K562 (cell line): Measurements from ENCODE around the gene RAB7A. TPM values are rescaled to one million over a fixed set of nuclear protein-coding genes. Genes with fewer than 3 reads are reported as not detected.

Source experiments
- ATAC-seq: fragments of 200-7000 bp; cut with Tn5 transposase; 3 replicates; pipeline ENCODE4 v1.9.1; 2020; ENCODE audit warnings: moderate library complexity
- BruUV-seq: library from RNA; stranded (reverse); fragments of 400-500 nt; replicated peaks from 2 replicates; lab custom pipeline; 2021; lab: Mats Ljungman, UMichigan
- CTCF ChIA-PET: fragments of 300-600 bp; formaldehyde crosslinking; extraction: SDS; loops from one replicate; lab custom pipeline; 2021; ENCODE audit warnings: low intra/inter-chr PET ratio; lab: Yijun Ruan, JAX
- POLR2A ChIA-PET: fragments of 300-600, 350-650 bp; sonication (Branson Sonifier 250); formaldehyde crosslinking; extraction: SDS; loops from one replicate; lab custom pipeline; 2021; ENCODE audit warnings: antibody characterized with exemption, inconsistent platforms; lab: Yijun Ruan, JAX
- DNase-seq, 4 experiments: peaks; one replicate each; pipeline versions ENCODE4 v3.0.0 to v3.0.0-alpha.2; 2011 to 2018; ENCODE audit warnings: low spot score in 3 of 4, mixed read lengths in 3 of 4; ENCODE audit errors: extremely low read depth in 1 of 4
- FAIRE-seq: peaks from 2 replicates; lab custom pipeline; 2011; peaks lifted over from hg19 to GRCh38; lab: Jason Lieb, UNC
- H2AFZ ChIP-seq: 2 replicates; pipeline ENCODE4 v1.6.0; 2011; ENCODE audit warnings: low read depth, low read length, control low read depth, inconsistent platforms
- H3K27ac ChIP-seq: fragments of 200-600 bp; 3 replicates; pipeline ENCODE4 v1.8.0; 2011; ENCODE audit warnings: low read depth, mild to moderate bottlenecking, control low read depth, inconsistent platforms, low read length, moderate library complexity, mixed read lengths; ENCODE audit errors: extremely low read depth
- H3K27me3 ChIP-seq, 2 experiments: fragments of 300-600 bp in 1 of 2; 2 replicates in 1 of 2; 3 replicates in 1 of 2; pipeline versions ENCODE4 v1.6.0 to v1.8.0; 2011; ENCODE audit warnings: inconsistent platforms in 2 of 2, low read length in 2 of 2, mild to moderate bottlenecking in 1 of 2, mixed read lengths in 1 of 2, moderate library complexity in 1 of 2; ENCODE audit not compliant: control insufficient read depth in 2 of 2, insufficient read depth in 2 of 2
- H3K36me3 ChIP-seq: fragments of 300-600 bp; 3 replicates; pipeline ENCODE4 v1.8.0; 2011; ENCODE audit warnings: mild to moderate bottlenecking, low read length, inconsistent platforms; ENCODE audit not compliant: control insufficient read depth, insufficient read depth
- H3K4me1 ChIP-seq, 2 experiments: fragments of 200-600 bp in 1 of 2; replicated peaks in 1 of 2; 2 replicates in 1 of 2; 3 replicates in 1 of 2; pipeline versions ENCODE4 v1.5.1 to v1.8.0; 2011; ENCODE audit warnings: inconsistent platforms in 2 of 2, low read length in 2 of 2, mild to moderate bottlenecking in 1 of 2, mixed read lengths in 1 of 2, moderate library complexity in 1 of 2; ENCODE audit not compliant: control insufficient read depth in 2 of 2, insufficient read depth in 2 of 2
- H3K4me2 ChIP-seq: 2 replicates; pipeline ENCODE4 v1.6.1; 2011; ENCODE audit warnings: low read length, control low read depth, inconsistent platforms, mixed read lengths; ENCODE audit not compliant: insufficient read depth
- H3K4me3 ChIP-seq: fragments of 200-600 bp; sonication (generic), shearing (Covaris generic); 2 replicates; pipeline ENCODE4 v1.5.1; 2016; ENCODE audit warnings: control low read depth, inconsistent platforms
- H3K79me2 ChIP-seq: fragments of 200-600 bp; 3 replicates; pipeline ENCODE4 v1.8.0; 2011; ENCODE audit warnings: low read length, inconsistent platforms; ENCODE audit not compliant: control insufficient read depth, insufficient read depth
- H3K9ac ChIP-seq, 2 experiments: 2 replicates each; pipeline versions ENCODE4 v1.6.0 to v1.6.1; 2011; ENCODE audit warnings: low read depth in 2 of 2, low read length in 2 of 2, control low read depth in 1 of 2, inconsistent platforms in 1 of 2, mild to moderate bottlenecking in 1 of 2, mixed read lengths in 1 of 2; ENCODE audit not compliant: insufficient read depth in 1 of 2
- H3K9me1 ChIP-seq: one replicate; pipeline ENCODE4 v1.6.0; 2011; ENCODE audit warnings: inconsistent platforms, mild to moderate bottlenecking, low read length, moderate library complexity; ENCODE audit not compliant: control insufficient read depth, insufficient read depth
- H3K9me3 ChIP-seq: replicated peaks from 2 replicates; pipeline ENCODE4 v1.5.1; 2011; ENCODE audit warnings: low read depth, low read length, inconsistent platforms; ENCODE audit not compliant: control insufficient read depth, insufficient read depth
- H4K20me1 ChIP-seq: replicated peaks from 2 replicates; pipeline ENCODE4 v1.6.1; 2011; ENCODE audit warnings: low read length, inconsistent platforms, mixed read lengths; ENCODE audit not compliant: control insufficient read depth, insufficient read depth
- BRF2 ChIP-seq: IDR thresholded peaks from 3 replicates; pipeline ENCODE4 v1.6.1; 2011; ENCODE audit warnings: borderline replicate concordance, mild to moderate bottlenecking; ENCODE audit not compliant: insufficient read length, insufficient read depth
- HMGN3 ChIP-seq: IDR thresholded peaks from 2 replicates; pipeline ENCODE4 v1.6.1; 2011; ENCODE audit warnings: borderline replicate concordance, low read depth, mild to moderate bottlenecking, mixed read lengths, low read length; ENCODE audit not compliant: insufficient read length; ENCODE audit errors: extremely low read depth
- IRF2 ChIP-seq: sonication (generic); formaldehyde crosslinking; IDR thresholded peaks from 2 replicates; pipeline ENCODE4 v1.8.1; 2022; ENCODE audit warnings: mild to moderate bottlenecking, missing genetic modification reagents
- MEF2D ChIP-seq: conservative IDR thresholded peaks from 2 replicates; pipeline ENCODE4 v1.6.1; 2016; ENCODE audit warnings: low read depth, missing genetic modification characterization, missing compliant biosample characterization
- MEIS2 ChIP-seq: fragments of 450-650 bp; IDR thresholded peaks from 2 replicates; pipeline ENCODE4 v1.6.1; 2014; ENCODE audit warnings: mild to moderate bottlenecking; ENCODE audit not compliant: partially characterized antibody
- NFXL1 ChIP-seq: fragments of 450-650 bp; formaldehyde crosslinking; IDR thresholded peaks from 2 replicates; pipeline ENCODE4 v1.4.0; 2021; ENCODE audit warnings: mild to moderate bottlenecking
- PTRF ChIP-seq: fragments of 450-650 bp; IDR thresholded peaks from 2 replicates; pipeline ENCODE4 v1.6.1; 2016; ENCODE audit warnings: mild to moderate bottlenecking, missing genetic modification characterization, missing compliant biosample characterization
- RBM14 ChIP-seq: fragments of 200-400 bp; formaldehyde crosslinking; IDR thresholded peaks from 2 replicates; pipeline ENCODE4 v1.6.1; 2018; ENCODE audit warnings: low read depth, mild to moderate bottlenecking, low read length, moderate library complexity, borderline replicate concordance; ENCODE audit not compliant: insufficient read depth
- SIRT6 ChIP-seq: IDR thresholded peaks from one replicate; pipeline ENCODE4 v1.6.1; 2012; ENCODE audit warnings: low read depth, mild to moderate bottlenecking, control low read depth, inconsistent platforms, low read length, moderate library complexity
- STAT6 ChIP-seq: sonication (generic); formaldehyde crosslinking; IDR thresholded peaks from 2 replicates; pipeline ENCODE4 v1.8.1; 2023; ENCODE audit warnings: mild to moderate bottlenecking, missing genetic modification reagents
- VEZF1 ChIP-seq: fragments of 200-800 bp; sonication (Bioruptor generic); IDR thresholded peaks from 2 replicates; pipeline ENCODE4 v1.6.1; 2017; ENCODE audit warnings: missing genetic modification characterization, missing compliant biosample characterization
- ZNF780A ChIP-seq: fragments of 250-450 bp; sonication (Bioruptor Pico); IDR thresholded peaks from 2 replicates; pipeline ENCODE4 v1.5.0; 2021; ENCODE audit warnings: mild to moderate bottlenecking
- WGBS: fragments of 100-300 bp; shearing (Covaris generic); methylation state at CpG from one replicate; pipeline ENCODE4 v1.1.6; 2016; ENCODE audit warnings: low coverage, mixed read lengths; ENCODE audit not compliant: insufficient coverage; ENCODE audit errors: missing lambda C conversion rate; 5-methylcytosine and 5-hydroxymethylcytosine counted together
- in situ Hi-C: fragments of 300-500 bp; cut with MboI; formaldehyde crosslinking; loops from 4 replicates; pipeline ENCODE4 v1.15.0; 2018; ENCODE audit warnings: inconsistent platforms, mixed read lengths
- intact Hi-C: fragments of 100-400 bp; cut with micrococcal nuclease; formaldehyde crosslinking; loops from 2 replicates; pipeline ENCODE4 v1.14.2; 2022
- polyA plus RNA-seq, 8 experiments: library from polyadenylated mRNA; depleted of rRNA in 4 of 8; stranded (reverse) in 5 of 8; unstranded in 3 of 8; fragments of >200 nt; fragmentation: Nextera tagmentation in 2 of 8; fragmentation: Illumina TruSeq in 1 of 8; extraction: Ambion mirVana in 2 of 8; extraction: Trizol in 1 of 8; gene quantifications; 2 replicates each; pipeline versions ENCODE4 v1.2.1 to v1.2.3, GENCODE V29; 2011 to 2014; ENCODE audit warnings: inconsistent platforms in 1 of 8, missing spikeins in 1 of 8
- total RNA-seq, 7 experiments: library from RNA; depleted of rRNA in 6 of 7; stranded (reverse); fragments of >200 nt in 6 of 7; fragmentation: Illumina TruSeq in 2 of 7; extraction: Trizol in 2 of 7; gene quantifications; 2 replicates each; pipeline versions ENCODE4 v1.2.1 to v1.2.3, GENCODE V29; 2011 to 2021; ENCODE audit warnings: low replicate concordance in 1 of 7

The RAB7A gene
- total and polyA plus RNA-seq, 9 of the 15 experiments (the other 6 are each of a cell fraction or from before 2014, with no cell fraction given), result 30.9 to 204 (median 72.8) TPM

- in situ Hi-C loops (no loop called here), intact Hi-C loops (loop anchor here (5.0 kb wide), 1 partner anchor 43 kb away; no protein-coding TSS in a partner anchor)
- ATAC-seq, result no peak
- H2AFZ ChIP-seq, result no peak overlapping the region
- H3K9ac ChIP-seq, result no peak overlapping the region; a peak in 1 of 4 replicates
- no TSS peak for BruUV-seq
- TF ChIP-seq BRF2 (no peak), STAT6 (CRISPR knock-in tag) (no peak), SIRT6 (no peak), ZNF780A (no peak), IRF2 (CRISPR knock-in tag) (no peak), PTRF (tag) (no peak), RBM14 (no peak), MEF2D (tag) (no peak), NFXL1 (CRISPR knock-in tag) (no peak), HMGN3 (no peak), VEZF1 (no peak), MEIS2 (no peak)
- DNase-seq, result no peak
- ChIA-PET CTCF (no interaction called here), POLR2A (interaction anchor here (1.0 to 1.3 kb wide), 3 partner anchors 9 to 18 kb away, joined by 3 to 4 read pairs (median 3); no protein-coding TSS in a partner anchor)
- FAIRE-seq, result no peak
- WGBS, result 95% methylated on average over 5 of the region's 5 CpGs
- no peak overlapping the region for H3K27ac ChIP-seq
- H4K20me1 ChIP-seq, result no peaks in the 10 kb centered on the region
- H3K4me1 ChIP-seq, result peaks cover 0 to 22% of the 10 kb centered on the region in 2 experiments; a peak in 3 of 5 replicates
- H3K36me3 ChIP-seq, result peaks cover 64% of the 10 kb centered on the region; the same call in 2 of the 3 replicates
- peaks cover 34% of the 10 kb centered on the region for H3K79me2 ChIP-seq
- H3K4me2 ChIP-seq, result no peak overlapping the region
- H3K9me3 ChIP-seq, result no peaks in the 10 kb centered on the region
- no peaks in the 10 kb centered on the region for H3K27me3 ChIP-seq
- no peaks in the 10 kb centered on the region for H3K9me1 ChIP-seq
- no peak overlapping the region for H3K4me3 ChIP-seq
Measured at GRCh38 chr3:128804811-128805155, 78.8 kb downstream of the RAB7A start.
